CD4-positive, CD25-positive, alpha-beta regulatory T cell (primary cell): Measurements from ENCODE around the gene ACAP1. TPM values are rescaled to one million over a fixed set of nuclear protein-coding genes. Genes with fewer than 3 reads are reported as not detected.

Experiments
- ATAC-seq, 2 donors: fragments of 150-1000 bp; cut with Tn5 transposase; one replicate each; pipeline ENCODE4 v1.10.0; 2021; ENCODE audit warnings: low read depth in 2 of 2, moderate number of reproducible peaks in 2 of 2, moderate library complexity in 1 of 2
- DNase-seq, 3 donors: peaks; one replicate each; pipeline versions ENCODE4 v3.0.0 to v3.0.0-alpha.2; 2012 to 2022; ENCODE audit warnings: mixed read lengths in 1 of 3
- H3K27ac ChIP-seq: one replicate; pipeline ENCODE4 v1.7.0; 2013; ENCODE audit warnings: mild to moderate bottlenecking, low read length; ENCODE audit not compliant: insufficient read depth, poor library complexity, severe bottlenecking
- H3K27me3 ChIP-seq: one replicate; pipeline ENCODE4 v1.7.0; 2013; ENCODE audit warnings: low read length; ENCODE audit not compliant: control insufficient read depth, insufficient read depth
- H3K36me3 ChIP-seq: one replicate; pipeline ENCODE4 v1.7.0; 2013; ENCODE audit warnings: mild to moderate bottlenecking, low read length, moderate library complexity; ENCODE audit not compliant: control insufficient read depth, insufficient read depth
- H3K4me1 ChIP-seq: 2 replicates; pipeline ENCODE4 v1.7.0; 2013; ENCODE audit warnings: mild to moderate bottlenecking, low read length; ENCODE audit not compliant: insufficient read depth, control insufficient read depth, poor library complexity, severe bottlenecking
- H3K4me3 ChIP-seq: one replicate; pipeline ENCODE4 v1.7.0; 2013; ENCODE audit warnings: low read depth, mild to moderate bottlenecking, low read length, moderate library complexity
- H3K9me3 ChIP-seq, 2 experiments: 1 replicate in 1 of 2; 2 replicates in 1 of 2; pipeline ENCODE4 v1.7.0; 2013; ENCODE audit warnings: low read length in 2 of 2, mild to moderate bottlenecking in 1 of 2, moderate library complexity in 1 of 2; ENCODE audit not compliant: control insufficient read depth in 2 of 2
- H3K27ac Mint-ChIP-seq, 3 donors: one replicate each; pipeline ENCODE4 v1.8.0; 2020 to 2022; ENCODE audit warnings: mild to moderate bottlenecking in 3 of 3, mixed read lengths in 3 of 3, moderate library complexity in 2 of 3
- H3K27me3 Mint-ChIP-seq: one replicate; pipeline ENCODE4 v1.8.0; 2022; ENCODE audit warnings: mild to moderate bottlenecking, mixed read lengths
- H3K36me3 Mint-ChIP-seq: one replicate; pipeline ENCODE4 v1.8.0; 2020; ENCODE audit warnings: mixed read lengths
- H3K4me1 Mint-ChIP-seq, 4 donors: one replicate each; pipeline ENCODE4 v1.8.0; 2020 to 2022; ENCODE audit warnings: mixed read lengths in 4 of 4, mild to moderate bottlenecking in 1 of 4
- H3K4me3 Mint-ChIP-seq, 4 donors: one replicate each; pipeline ENCODE4 v1.8.0; 2020 to 2022; ENCODE audit warnings: mild to moderate bottlenecking in 4 of 4, mixed read lengths in 4 of 4, moderate library complexity in 3 of 4
- H3K9me3 Mint-ChIP-seq, 7 donors: one replicate each; pipeline ENCODE4 v1.8.0; 2020 to 2022; ENCODE audit warnings: mixed read lengths in 7 of 7, mild to moderate bottlenecking in 3 of 7, moderate library complexity in 2 of 7
- polyA plus RNA-seq, 4 donors: library from polyadenylated mRNA; unstranded; fragments of 300-500 nt; fragmentation: Illumina TruSeq; gene quantifications; one replicate each; pipeline ENCODE4 v1.2.3, GENCODE V29; 2021
- total RNA-seq: library from RNA; stranded (reverse); gene quantifications from one replicate; pipeline ENCODE4 v1.2.3, GENCODE V29; 2022

The ACAP1 gene
- total and polyA plus RNA-seq, 5 donors from 2014 or later = 194 to 723 (median 219) TPM

GRCh38 chr17:7306911-7307685 lies 29.2 kb upstream of the ACAP1 start, which contains the start of gene EIF5A:
Gene EIF5A (plus strand): TSS chr17:7307628. CDS start chr17:7309636, 2,008 bp downstream.
- Mint-ChIP-seq H3K36me3 (peaks cover 25% of the 10 kb centered on the region), H3K9me3 (peaks cover 0 to 2% (median 0%) of the 10 kb centered on the region in 7 donors), H3K27me3 (peaks cover 8% of the 10 kb centered on the region), H3K27ac (peak within 1 kb of the TSS; percentile 99 to 100 (median 99)), H3K4me1 (peaks cover 6 to 40% (median 27%) of the 10 kb centered on the region in 4 donors), H3K4me3 (peak within 1 kb of the TSS; percentile 93 to 98 (median 96))
- peak within 1 kb of the TSS; percentile 97 for H3K4me3 ChIP-seq
- H3K4me1 ChIP-seq = peaks cover 46% of the 10 kb centered on the region
- ATAC-seq (peak; percentile 78 to 80), DNase-seq (peak; percentile 100)
- peak within 1 kb of the TSS; percentile 100 for H3K27ac ChIP-seq
- no peaks in the 10 kb centered on the region for H3K9me3 ChIP-seq
- no peaks in the 10 kb centered on the region for H3K27me3 ChIP-seq
- H3K36me3 ChIP-seq = peaks cover 28% of the 10 kb centered on the region

GRCh38 chr17:7307686-7308624 lies 28.4 kb upstream of the ACAP1 start:
- Mint-ChIP-seq H3K9me3 (peaks cover 0 to 2% (median 0%) of the 10 kb centered on the region in 7 donors), H3K27me3 (peaks cover 6% of the 10 kb centered on the region), H3K27ac (peak overlapping the region; percentile 99 to 100 (median 99)), H3K36me3 (peaks cover 31% of the 10 kb centered on the region), H3K4me3 (peak overlapping the region; percentile 93 to 98 (median 96)), H3K4me1 (peaks cover 6 to 48% (median 30%) of the 10 kb centered on the region in 4 donors)
- Histone ChIP-seq H3K9me3 (no peaks in the 10 kb centered on the region), H3K4me1 (peaks cover 53% of the 10 kb centered on the region), H3K36me3 (peaks cover 36% of the 10 kb centered on the region), H3K27ac (peak overlapping the region; percentile 100), H3K27me3 (no peaks in the 10 kb centered on the region), H3K4me3 (peak overlapping the region; percentile 97)
- DNase-seq (peak in 2 of 3 donors; percentile 56 to 61), ATAC-seq (no peak)

- Histone ChIP-seq H3K36me3 (peaks cover 44% of the 10 kb centered on the region), H3K27me3 (no peaks in the 10 kb centered on the region), H3K4me1 (peaks cover 60% of the 10 kb centered on the region), H3K4me3 (peak overlapping the region; percentile 97), H3K9me3 (no peaks in the 10 kb centered on the region), H3K27ac (peak overlapping the region; percentile 100)
- Mint-ChIP-seq H3K9me3 (peaks cover 0 to 2% (median 0%) of the 10 kb centered on the region in 7 donors), H3K36me3 (peaks cover 35% of the 10 kb centered on the region), H3K4me3 (peak overlapping the region; percentile 89 to 98 (median 95)), H3K27ac (peak overlapping the region; percentile 94 to 99 (median 98)), H3K4me1 (peaks cover 6 to 57% (median 32%) of the 10 kb centered on the region in 4 donors), H3K27me3 (peaks cover 6% of the 10 kb centered on the region)
- DNase-seq = peak; percentile 85 to 95 (median 91)
- ATAC-seq = peak; percentile 22 to 29
Measured at GRCh38 chr17:7308625-7309433, 27.5 kb upstream of the ACAP1 start.

GRCh38 chr17:7309628-7310027 lies 26.7 kb upstream of the ACAP1 start:
- H3K9me3 Mint-ChIP-seq = peaks cover 0 to 2% (median 0%) of the 10 kb centered on the region in 7 donors
- peak overlapping the region; percentile 89 to 98 (median 95) for H3K4me3 Mint-ChIP-seq
- peaks cover 68% of the 10 kb centered on the region for H3K4me1 ChIP-seq
- peak overlapping the region; percentile 97 to 99 (median 98) for H3K27ac Mint-ChIP-seq
- DNase-seq = no peak
- H3K27me3 ChIP-seq = no peaks in the 10 kb centered on the region
- ATAC-seq = no peak
- peaks cover 39% of the 10 kb centered on the region for H3K36me3 Mint-ChIP-seq
- no peaks in the 10 kb centered on the region for H3K9me3 ChIP-seq
- peaks cover 6% of the 10 kb centered on the region for H3K27me3 Mint-ChIP-seq
- peak overlapping the region; percentile 97 for H3K4me3 ChIP-seq
- H3K4me1 Mint-ChIP-seq = peaks cover 6 to 65% (median 38%) of the 10 kb centered on the region in 4 donors
- peaks cover 49% of the 10 kb centered on the region for H3K36me3 ChIP-seq
- H3K27ac ChIP-seq = peak overlapping the region; percentile 100

- no peak for DNase-seq
- peaks cover 39% of the 10 kb centered on the region for H3K36me3 Mint-ChIP-seq
- peak overlapping the region; percentile 100 for H3K27ac ChIP-seq
- H3K27me3 ChIP-seq = no peaks in the 10 kb centered on the region
- H3K27me3 Mint-ChIP-seq = peaks cover 6% of the 10 kb centered on the region
- H3K36me3 ChIP-seq = peaks cover 49% of the 10 kb centered on the region
- peaks cover 6 to 74% (median 38%) of the 10 kb centered on the region in 4 donors for H3K4me1 Mint-ChIP-seq
- peak overlapping the region; percentile 97 for H3K4me3 ChIP-seq
- ATAC-seq = no peak
- H3K27ac Mint-ChIP-seq = peak overlapping the region in 2 of 3 donors; percentile 98 to 99
- H3K4me3 Mint-ChIP-seq = peak overlapping the region in 3 of 4 donors; percentile 39 to 98 (median 97)
- peaks cover 0 to 2% (median 0%) of the 10 kb centered on the region in 7 donors for H3K9me3 Mint-ChIP-seq
- peaks cover 75% of the 10 kb centered on the region for H3K4me1 ChIP-seq
- no peaks in the 10 kb centered on the region for H3K9me3 ChIP-seq
Measured at GRCh38 chr17:7311110-7311705, 25.1 kb upstream of the ACAP1 start.

GRCh38 chr17:7312432-7313087 lies 23.8 kb upstream of the ACAP1 start:
- Histone ChIP-seq H3K4me3 (no peak overlapping the region), H3K9me3 (no peaks in the 10 kb centered on the region), H3K27ac (peak overlapping the region; percentile 88), H3K4me1 (peaks cover 67% of the 10 kb centered on the region), H3K27me3 (no peaks in the 10 kb centered on the region), H3K36me3 (peaks cover 51% of the 10 kb centered on the region)
- ATAC-seq (no peak), DNase-seq (no peak)
- H3K4me3 Mint-ChIP-seq = peak overlapping the region; percentile 6 to 99 (median 86)
- H3K36me3 Mint-ChIP-seq = peaks cover 39% of the 10 kb centered on the region
- H3K9me3 Mint-ChIP-seq = peaks cover 0 to 2% (median 0%) of the 10 kb centered on the region in 7 donors
- H3K27ac Mint-ChIP-seq = peak overlapping the region; percentile 76 to 93 (median 82)
- H3K4me1 Mint-ChIP-seq = peaks cover 6 to 71% (median 33%) of the 10 kb centered on the region in 4 donors
- H3K27me3 Mint-ChIP-seq = no peaks in the 10 kb centered on the region
